Measurements from ENCODE around the gene TRIM36. TPM values are rescaled to one million over a fixed set of nuclear protein-coding genes. Genes with fewer than 3 reads are reported as not detected.

TRIM36 gene
- total RNA-seq (1 to 10 TPM in 3 of 9 donors, under 1 TPM in 5, not detected in 1; 0.14 to 2.6 (median 0.83) TPM), polyA plus RNA-seq (under 1 TPM; 0.08 to 0.25 TPM)
- long read RNA-seq, donor 1 = 0 reads
- long read RNA-seq, donor 2 = 0 reads
- long read RNA-seq, donor 3 = 0 reads

GRCh38 chr5:115169487-115170133 is at the start of gene TRIM36:
TRIM36 (minus strand) TSS chr5:115169908; CDS start chr5:115169634, 274 bp downstream.
- Histone ChIP-seq H3K27ac (peak within 1 kb of the TSS in 1 of 12 donors; percentile 29), H3K27me3 (peaks cover 0 to 77% (median 18%) of the 10 kb centered on the region in 9 donors), H3K36me3 (no peaks in the 10 kb centered on the region), H3K9me3 (no peaks in the 10 kb centered on the region), H3K4me1 (peaks cover 0 to 28% (median 14%) of the 10 kb centered on the region in 12 donors), H3K4me3 (peak within 1 kb of the TSS; percentile 53 to 90 (median 68))
- intact Hi-C loops (cut with DNase I) = no loop called here
- WGBS, 4 donors = 0 to 1% (median 0%) methylated on average over 30 to 68 of the region's 68 CpGs
- peak; percentile 16 to 66 for TF ChIP-seq POLR2A (IDR thresholded peaks at IDR 0.05)
- TF ChIP-seq CTCF (IDR thresholded peaks at IDR 0.05) = peak in 6 of 12 donors; percentile 7 to 45 (median 27)
- ATAC-seq (peak; percentile 97 to 99 (median 99)), DNase-seq (peak; percentile 90 to 97 (median 92))

GRCh38 chr5:115214541-115214940 is 44.8 kb upstream of the TRIM36 start:
- no peak overlapping the region for H3K27ac ChIP-seq
- peaks cover 0 to 66% (median 35%) of the 10 kb centered on the region in 9 donors for H3K36me3 ChIP-seq
- TF ChIP-seq CTCF (IDR thresholded peaks at IDR 0.05) = no peak
- no peak for TF ChIP-seq POLR2A (IDR thresholded peaks at IDR 0.05)
- ATAC-seq (no peak), DNase-seq (no peak)
- H3K4me3 ChIP-seq = no peak overlapping the region
- H3K27me3 ChIP-seq = no peaks in the 10 kb centered on the region
- H3K4me1 ChIP-seq = peaks cover 0 to 7% (median 0%) of the 10 kb centered on the region in 12 donors
- peaks cover 0 to 6% (median 0%) of the 10 kb centered on the region in 12 donors for H3K9me3 ChIP-seq
- intact Hi-C loops (cut with DNase I) = no loop called here
- 83 to 89% (median 84%) methylated on average over 1 of the region's 1 CpG for WGBS, 4 donors

- Histone ChIP-seq H3K27ac (no peak overlapping the region), H3K36me3 (peaks cover 0 to 39% (median 19%) of the 10 kb centered on the region in 9 donors), H3K27me3 (no peaks in the 10 kb centered on the region), H3K4me1 (peaks cover 0 to 18% (median 0%) of the 10 kb centered on the region in 12 donors), H3K4me3 (no peak overlapping the region), H3K9me3 (no peaks in the 10 kb centered on the region)
- WGBS, 4 donors = 80 to 88% (median 83%) methylated on average over 3 of the region's 3 CpGs
- DNase-seq = peak in 2 of 5 donors; percentile 10 to 19
- peak in 3 of 4 donors; percentile 62 to 89 (median 71) for ATAC-seq
- TF ChIP-seq CTCF (IDR thresholded peaks at IDR 0.05) (no peak), POLR2A (IDR thresholded peaks at IDR 0.05) (no peak)
- intact Hi-C loops (cut with DNase I) = no loop called here
These were observed 39.6 kb upstream of the TRIM36 start for GRCh38 chr5:115209279-115209678.

- no peak for TF ChIP-seq CTCF (IDR thresholded peaks at IDR 0.05)
- TF ChIP-seq POLR2A (IDR thresholded peaks at IDR 0.05) = no peak
- WGBS, 4 donors = 91 to 94% (median 91%) methylated on average over 1 of the region's 1 CpG
- H3K4me3 ChIP-seq = no peak overlapping the region
- ATAC-seq = no peak
- peaks cover 0 to 4% (median 0%) of the 10 kb centered on the region in 9 donors for H3K36me3 ChIP-seq
- no peaks in the 10 kb centered on the region for H3K27me3 ChIP-seq
- no peaks in the 10 kb centered on the region for H3K4me1 ChIP-seq
- intact Hi-C loops (cut with DNase I) = no loop called here
- H3K27ac ChIP-seq = no peak overlapping the region
- no peaks in the 10 kb centered on the region for H3K9me3 ChIP-seq
- no peak for DNase-seq
These were observed 33.2 kb upstream of the TRIM36 start for GRCh38 chr5:115202952-115203351.

Data from heart left ventricle (tissue), 16 donors.